Measurements from ENCODE around the gene KNDC1.

- TF ChIP-seq POLR2A (IDR thresholded peaks at IDR 0.05; ENCODE audit: low read length): no peak
- no peak for TF ChIP-seq GATA1 (IDR thresholded peaks at IDR 0.05; ENCODE audit: low read depth, low read length)
Measured at GRCh38 chr10:133133471-133134231, 26.4 kb upstream of the KNDC1 start.

Data from erythroblast (primary cell).